Retinal pigment epithelial cell (primary cell): ENCODE measurements around the gene SPTAN1.
"Not testable (repeated sequence)": the region's sequence is repeated elsewhere in the genome, so short reads cannot be mapped to it uniquely, and the experiment has no call there.

ENCODE experiments used
- DNase-seq: peaks from one replicate; pipeline ENCODE4 v3.0.0-alpha.2; 2010; ENCODE audit warnings: low read depth
- H3K4me3 ChIP-seq: 2 replicates; pipeline ENCODE4 v1.5.1; 2011; ENCODE audit warnings: mild to moderate bottlenecking, low read length, control low read depth, moderate library complexity
- CTCF ChIP-seq: conservative IDR thresholded peaks from 2 replicates; pipeline ENCODE4 v1.5.1; 2011; ENCODE audit warnings: low read depth, low read length, control low read depth, inconsistent platforms

The SPTAN1 gene

GRCh38 chr9:128568470-128569078 lies 16.2 kb downstream of the SPTAN1 start:
- DNase-seq: no peak
- TF ChIP-seq CTCF: no peak
- H3K4me3 ChIP-seq: no peak overlapping the region

GRCh38 chr9:128575469-128575868 lies 23.1 kb downstream of the SPTAN1 start:
- TF ChIP-seq CTCF: no peak
- DNase-seq: no peak
- H3K4me3 ChIP-seq: no peak overlapping the region

- no peak overlapping the region for H3K4me3 ChIP-seq
- TF ChIP-seq CTCF: no peak
- no peak for DNase-seq
Observed at GRCh38 chr9:128575916-128576315, 23.5 kb downstream of the SPTAN1 start.

- no peak for TF ChIP-seq CTCF
- no peak for DNase-seq
- H3K4me3 ChIP-seq: no peak overlapping the region
Observed at GRCh38 chr9:128577206-128577605, 24.8 kb downstream of the SPTAN1 start.

GRCh38 chr9:128579194-128579593 lies 26.8 kb downstream of the SPTAN1 start:
- no peak for DNase-seq
- H3K4me3 ChIP-seq: no peak overlapping the region
- TF ChIP-seq CTCF: no peak

GRCh38 chr9:128580731-128581130 lies 28.3 kb downstream of the SPTAN1 start:
- no peak for TF ChIP-seq CTCF
- DNase-seq: no peak
- H3K4me3 ChIP-seq: no peak overlapping the region

GRCh38 chr9:128585155-128585554 lies 32.8 kb downstream of the SPTAN1 start:
- not testable (repeated sequence) for H3K4me3 ChIP-seq, DNase-seq

GRCh38 chr9:128586934-128587333 lies 34.5 kb downstream of the SPTAN1 start:
- DNase-seq: not testable (repeated sequence)

More at GRCh38 chr9:128586934-128587333, 34.5 kb downstream of the SPTAN1 start:
- not testable (repeated sequence) for H3K4me3 ChIP-seq
